ENCODE data around the gene PCDHGA2. TPM values are rescaled to one million over a fixed set of nuclear protein-coding genes. Genes with fewer than 3 reads are reported as not detected.
A peak's percentile ranks its signal among the peaks of the same experiment; 100 is the strongest.
"Not testable (repeated sequence)": the region's sequence is repeated elsewhere in the genome, so short reads cannot be mapped to it uniquely, and the experiment has no call there.

PCDHGA2 gene
- total RNA-seq, 2 experiments from 2014 or later, result not detected

DNA sequence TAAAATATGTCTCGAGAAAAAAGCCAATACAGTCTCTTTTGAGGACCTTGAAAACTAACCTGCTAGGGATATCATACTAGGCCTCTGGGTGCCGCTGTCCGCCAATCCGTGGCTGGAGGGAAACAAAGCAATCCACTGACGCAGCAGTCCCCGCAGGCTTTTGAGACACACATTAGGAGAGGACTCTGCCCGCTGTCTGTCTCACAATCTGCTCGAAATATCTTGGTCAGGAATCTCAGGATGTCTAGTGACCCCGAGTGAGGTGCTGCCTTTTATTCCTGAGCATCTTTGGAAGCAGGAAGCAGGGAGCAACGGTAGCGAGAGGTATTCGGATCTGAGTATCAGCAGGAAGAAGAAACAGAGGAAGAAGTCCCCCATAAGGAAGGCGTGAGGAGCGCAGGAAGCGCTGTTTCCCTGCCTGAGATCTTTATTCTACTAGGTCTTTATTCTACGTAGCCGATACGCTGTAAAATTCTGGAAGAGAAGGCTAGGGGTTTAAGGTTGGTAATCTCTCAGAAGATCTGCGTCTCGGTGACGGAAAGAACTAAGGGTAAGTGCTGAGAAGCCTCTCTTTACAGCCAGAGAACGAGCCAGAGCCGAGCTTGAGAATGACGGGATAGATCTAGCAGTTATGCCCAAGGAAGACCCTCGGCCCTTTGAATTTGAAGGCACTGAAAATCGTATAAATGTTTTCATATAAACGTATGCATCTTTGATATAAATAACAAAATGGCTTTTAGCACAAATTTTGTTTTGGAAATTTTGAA, 12.3 kb upstream of the PCDHGA2 start:
- Mint-ChIP-seq H3K27ac (no peak overlapping the region), H3K36me3 (ENCODE audit: low read depth) (peaks cover 9% of the 10 kb centered on the region), H3K4me1 (ENCODE audit: low read depth) (peaks cover 12% of the 10 kb centered on the region), H3K9me3 (ENCODE audit: insufficient read depth) (peaks cover 25% of the 10 kb centered on the region), H3K27me3 (ENCODE audit: low read depth) (peaks cover 18% of the 10 kb centered on the region), H3K4me3 (peak overlapping the region; percentile 80)
- ATAC-seq, result peak; percentile 93
- POLR2A ChIA-PET, result interaction anchor here (0.6 kb wide), 1 partner anchor 9 kb away, joined by 3 read pairs; no protein-coding TSS in a partner anchor
- DNase-seq, result peak; percentile 78
- CTCF ChIA-PET, result interaction anchor here (0.9 to 1.7 kb wide), 4 partner anchors 16 to 238 kb away, joined by 3 to 4 read pairs (median 4); partner anchors contain the start of gene PCDHGA4

DNA sequence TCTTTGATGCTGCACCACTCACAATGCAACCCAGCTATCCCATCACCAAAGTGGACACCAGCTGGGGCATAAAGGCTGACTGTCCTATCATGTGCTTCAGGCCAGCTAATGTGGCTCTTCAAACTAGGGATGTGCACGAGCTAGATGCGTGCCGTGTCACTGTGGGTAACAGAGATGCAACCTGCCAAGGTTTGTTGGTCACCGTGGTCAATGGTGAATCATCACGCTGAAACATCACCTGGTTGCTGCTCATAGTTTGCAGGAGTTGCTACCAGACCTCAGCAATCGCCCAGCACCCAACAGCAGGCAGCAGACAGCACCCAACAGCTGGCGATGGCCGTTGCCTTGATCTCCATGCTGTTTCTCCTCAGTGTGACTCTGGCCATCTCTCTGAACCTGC, 10.3 kb upstream of the PCDHGA2 start:
- peaks cover 5% of the 10 kb centered on the region for H3K4me1 Mint-ChIP-seq (ENCODE audit: low read depth)
- CTCF ChIA-PET, result interaction anchor here (1.3 to 3.4 kb wide), 2 partner anchors 7 to 10 kb away, joined by 6 to 29 read pairs; partner anchors contain the start of genes PCDHGA2 and TAF7
- POLR2A ChIA-PET, result interaction anchor here (2.3 kb wide), 1 partner anchor 8 kb away, joined by 14 read pairs; the partner anchor contains the start of gene TAF7
- H3K9me3 Mint-ChIP-seq (ENCODE audit: insufficient read depth), result peaks cover 15% of the 10 kb centered on the region
- no peak overlapping the region for H3K27ac Mint-ChIP-seq
- ATAC-seq (no peak), DNase-seq (no peak)
- no peak overlapping the region for H3K4me3 Mint-ChIP-seq
- peaks cover 23% of the 10 kb centered on the region for H3K27me3 Mint-ChIP-seq (ENCODE audit: low read depth)
- H3K36me3 Mint-ChIP-seq (ENCODE audit: low read depth), result peaks cover 5% of the 10 kb centered on the region

DNA sequence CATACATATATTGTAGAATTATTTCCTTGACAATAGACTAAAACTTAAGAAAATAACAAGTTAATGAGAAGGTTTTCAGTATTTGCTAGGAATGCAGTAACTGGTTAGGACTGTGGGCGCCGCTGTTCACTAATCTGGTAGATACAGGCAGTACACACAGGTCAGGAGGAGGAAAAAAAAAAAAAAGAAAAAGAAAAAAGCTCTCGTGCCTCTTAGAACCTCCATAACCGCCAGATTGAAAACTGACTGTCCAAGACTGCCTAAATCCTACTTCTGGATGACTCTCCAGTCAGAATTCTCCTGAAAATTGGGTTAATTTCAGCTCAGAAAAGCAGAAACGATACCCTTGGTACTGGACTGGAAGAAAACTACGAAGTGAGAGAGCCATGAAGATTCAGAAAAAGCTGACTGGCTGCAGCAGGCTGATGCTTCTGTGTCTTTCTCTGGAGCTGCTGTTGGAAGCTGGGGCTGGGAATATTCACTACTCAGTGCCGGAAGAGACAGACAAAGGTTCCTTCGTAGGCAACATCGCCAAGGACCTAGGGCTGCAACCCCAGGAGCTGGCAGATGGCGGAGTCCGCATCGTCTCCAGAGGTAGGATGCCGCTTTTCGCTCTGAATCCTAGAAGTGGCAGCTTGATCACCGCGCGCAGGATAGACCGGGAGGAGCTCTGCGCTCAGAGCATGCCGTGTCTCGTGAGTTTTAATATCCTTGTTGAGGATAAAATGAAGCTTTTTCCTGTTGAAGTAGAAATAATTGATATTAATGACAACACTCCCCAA, 8.1 kb upstream of the PCDHGA2 start, which contains the start of gene PCDHGA1:
Gene PCDHGA1 (plus strand): TSS at position 216 of the 782 bp plus-strand sequence.
- Mint-ChIP-seq H3K36me3 (ENCODE audit: low read depth) (peaks cover 7% of the 10 kb centered on the region), H3K4me1 (ENCODE audit: low read depth) (peaks cover 5% of the 10 kb centered on the region), H3K4me3 (no peak within 1 kb of the TSS), H3K27me3 (ENCODE audit: low read depth) (peaks cover 31% of the 10 kb centered on the region), H3K27ac (no peak within 1 kb of the TSS), H3K9me3 (ENCODE audit: insufficient read depth) (peaks cover 13% of the 10 kb centered on the region)
- ATAC-seq (no peak), DNase-seq (peak; percentile 43)
- ChIA-PET CTCF (interaction anchor here (0.8 to 3.4 kb wide), 11 partner anchors 10 to 238 kb away, joined by 3 to 29 read pairs (median 3); partner anchors contain the start of genes PCDHB9, PCDHGA10, PCDHGB3 and TAF7), POLR2A (interaction anchor here (0.8 to 2.3 kb wide), 3 partner anchors 10 kb away, joined by 3 to 14 read pairs (median 6); partner anchors contain the start of gene TAF7)

- Mint-ChIP-seq H3K9me3 (ENCODE audit: insufficient read depth) (peaks cover 13% of the 10 kb centered on the region), H3K27me3 (ENCODE audit: low read depth) (peaks cover 39% of the 10 kb centered on the region)
- ATAC-seq; H3K27ac Mint-ChIP-seq; H3K4me3 Mint-ChIP-seq; DNase-seq; POLR2A ChIA-PET; H3K36me3 Mint-ChIP-seq (ENCODE audit: low read depth); H3K4me1 Mint-ChIP-seq (ENCODE audit: low read depth): not testable (repeated sequence)
- CTCF ChIA-PET, result interaction anchor here (1.3 to 1.7 kb wide), 3 partner anchors 10 to 23 kb away, joined by 4 read pairs; partner anchors contain the start of gene TAF7
Measured at GRCh38 chr5:141332571-141332970, 6.0 kb upstream of the PCDHGA2 start.

GRCh38 chr5:141340781-141341354, 2.3 kb downstream of the PCDHGA2 start:
- H3K4me3 Mint-ChIP-seq; POLR2A ChIA-PET; H3K4me1 Mint-ChIP-seq (ENCODE audit: low read depth); DNase-seq; H3K27ac Mint-ChIP-seq; CTCF ChIA-PET; ATAC-seq: not testable (repeated sequence)
- Mint-ChIP-seq H3K36me3 (ENCODE audit: low read depth) (peaks cover 10% of the 10 kb centered on the region), H3K9me3 (ENCODE audit: insufficient read depth) (peaks cover 11% of the 10 kb centered on the region), H3K27me3 (ENCODE audit: low read depth) (peaks cover 33% of the 10 kb centered on the region)

DNA sequence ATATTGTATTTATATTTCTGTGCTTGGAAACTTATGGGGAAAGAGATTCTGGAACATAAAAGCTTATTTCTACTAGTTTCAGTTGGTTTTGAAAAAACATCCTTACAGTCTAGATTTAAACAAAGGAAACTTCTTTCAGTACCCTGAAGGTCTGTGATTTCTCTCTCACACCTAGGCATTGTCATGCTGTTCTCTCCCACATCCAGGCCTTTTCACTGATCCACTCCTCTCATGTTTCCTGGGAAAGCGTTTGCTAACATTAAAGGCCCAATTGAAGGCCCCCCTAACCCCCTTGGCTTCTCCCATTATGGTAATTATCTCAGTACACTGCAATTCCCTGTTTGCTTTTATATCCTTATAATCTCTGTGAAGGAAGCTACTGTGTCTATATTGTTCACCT, 4.2 kb downstream of the PCDHGA2 start:
- Mint-ChIP-seq H3K27me3 (ENCODE audit: low read depth) (peaks cover 22% of the 10 kb centered on the region), H3K4me1 (ENCODE audit: low read depth) (no peaks in the 10 kb centered on the region), H3K4me3 (no peak overlapping the region), H3K27ac (no peak overlapping the region), H3K36me3 (ENCODE audit: low read depth) (peaks cover 10% of the 10 kb centered on the region), H3K9me3 (ENCODE audit: insufficient read depth) (peaks cover 11% of the 10 kb centered on the region)
- POLR2A ChIA-PET, result no interaction called here
- CTCF ChIA-PET, result interaction anchor here (0.7 to 3.4 kb wide), 8 partner anchors 10 to 181 kb away, joined by 3 to 33 read pairs (median 4); partner anchors contain the start of genes PCDHGA5, PCDHGB5 and TAF7
- DNase-seq (no peak), ATAC-seq (no peak)

- H3K4me3 Mint-ChIP-seq, result peak within 1 kb of the TSS; percentile 55
- peaks cover 11% of the 10 kb centered on the region for H3K9me3 Mint-ChIP-seq (ENCODE audit: insufficient read depth)
- ATAC-seq, result no peak
- H3K27me3 Mint-ChIP-seq (ENCODE audit: low read depth), result peaks cover 17% of the 10 kb centered on the region
- ChIA-PET POLR2A (no interaction called here), CTCF (interaction anchor here (0.7 to 3.4 kb wide), 10 partner anchors 8 to 180 kb away, joined by 3 to 33 read pairs (median 4); partner anchors contain the start of genes PCDHGA12, PCDHGB2, PCDHGB3 and PCDHGB5)
- no peak within 1 kb of the TSS for H3K27ac Mint-ChIP-seq
- peak; percentile 47 for DNase-seq
- no peaks in the 10 kb centered on the region for H3K4me1 Mint-ChIP-seq (ENCODE audit: low read depth)
- H3K36me3 Mint-ChIP-seq (ENCODE audit: low read depth), result peaks cover 10% of the 10 kb centered on the region
Measured at GRCh38 chr5:141343242-141343952, 4.8 kb downstream of the PCDHGA2 start, which contains the start of gene PCDHGA3. PCDHGA3 (plus strand) TSS chr5:141343829; CDS start chr5:141344034, 205 bp downstream.

DNA sequence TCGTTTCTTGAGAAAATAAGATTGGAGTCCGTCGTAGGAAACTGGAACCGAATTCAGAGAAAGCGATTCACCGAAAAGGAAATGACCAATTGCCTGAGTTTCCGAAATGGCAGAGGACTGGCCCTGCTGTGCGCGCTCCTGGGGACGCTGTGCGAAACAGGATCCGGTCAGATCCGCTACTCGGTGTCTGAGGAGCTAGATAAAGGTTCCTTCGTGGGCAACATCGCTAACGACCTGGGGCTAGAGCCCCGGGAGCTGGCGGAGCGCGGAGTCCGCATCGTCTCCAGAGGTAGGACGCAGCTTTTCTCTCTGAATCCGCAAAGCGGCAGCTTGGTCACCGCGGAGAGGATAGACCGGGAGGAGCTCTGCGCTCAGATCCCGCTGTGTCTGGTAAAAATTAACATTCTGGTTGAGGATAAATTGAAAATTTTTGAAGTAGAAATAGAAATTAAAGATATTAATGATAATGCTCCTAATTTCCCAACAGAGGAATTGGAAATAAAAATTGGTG, 5.4 kb downstream of the PCDHGA2 start:
- POLR2A ChIA-PET, result no interaction called here
- peak overlapping the region; percentile 55 for H3K4me3 Mint-ChIP-seq
- no peak overlapping the region for H3K27ac Mint-ChIP-seq
- ATAC-seq, result no peak
- peaks cover 12% of the 10 kb centered on the region for H3K27me3 Mint-ChIP-seq (ENCODE audit: low read depth)
- CTCF ChIA-PET, result interaction anchor here (1.1 to 3.4 kb wide), 6 partner anchors 9 to 180 kb away, joined by 3 to 33 read pairs (median 6); partner anchors contain the start of genes PCDHGA12, PCDHGB2, PCDHGB3 and TAF7
- H3K9me3 Mint-ChIP-seq (ENCODE audit: insufficient read depth), result peaks cover 11% of the 10 kb centered on the region
- no peak for DNase-seq
- H3K36me3 Mint-ChIP-seq (ENCODE audit: low read depth), result peaks cover 10% of the 10 kb centered on the region
- H3K4me1 Mint-ChIP-seq (ENCODE audit: low read depth), result no peaks in the 10 kb centered on the region

DNA sequence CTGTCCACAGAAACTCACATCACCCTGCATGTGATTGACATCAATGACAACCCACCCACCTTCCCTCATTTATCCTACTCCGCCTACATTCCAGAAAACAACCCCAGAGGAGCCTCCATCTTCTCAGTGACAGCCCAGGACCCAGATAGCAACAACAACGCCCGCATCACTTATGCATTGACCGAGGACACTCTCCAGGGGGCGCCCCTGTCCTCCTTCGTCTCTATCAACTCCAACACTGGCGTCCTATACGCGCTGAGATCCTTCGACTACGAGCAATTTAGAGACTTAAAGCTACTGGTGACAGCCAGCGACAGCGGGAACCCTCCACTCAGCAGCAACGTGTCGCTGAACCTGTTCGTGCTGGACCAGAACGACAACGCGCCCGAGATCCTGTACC, 6.8 kb downstream of the PCDHGA2 start:
- DNase-seq (no peak), ATAC-seq (no peak)
- CTCF ChIA-PET, result interaction anchor here (2.2 to 3.4 kb wide), 2 partner anchors 25 to 26 kb away, joined by 6 to 33 read pairs; partner anchors contain the start of genes PCDHGB3 and TAF7
- Mint-ChIP-seq H3K4me3 (no peak overlapping the region), H3K27me3 (ENCODE audit: low read depth) (peaks cover 9% of the 10 kb centered on the region), H3K36me3 (ENCODE audit: low read depth) (peaks cover 8% of the 10 kb centered on the region), H3K9me3 (ENCODE audit: insufficient read depth) (peaks cover 7% of the 10 kb centered on the region), H3K27ac (no peak overlapping the region), H3K4me1 (ENCODE audit: low read depth) (no peaks in the 10 kb centered on the region)
- POLR2A ChIA-PET, result no interaction called here

DNA sequence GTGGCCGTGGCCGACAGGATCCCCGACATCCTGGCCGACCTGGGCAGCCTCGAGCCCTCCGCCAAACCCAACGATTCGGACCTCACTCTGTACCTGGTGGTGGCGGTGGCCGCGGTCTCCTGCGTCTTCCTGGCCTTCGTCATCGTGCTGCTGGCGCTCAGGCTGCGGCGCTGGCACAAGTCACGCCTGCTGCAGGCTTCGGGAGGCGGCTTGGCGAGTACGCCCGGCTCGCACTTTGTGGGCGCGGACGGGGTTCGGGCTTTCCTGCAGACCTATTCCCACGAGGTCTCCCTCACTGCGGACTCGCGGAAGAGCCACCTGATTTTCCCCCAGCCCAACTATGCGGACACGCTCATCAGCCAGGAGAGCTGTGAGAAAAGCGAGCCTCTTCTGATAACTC, 7.5 kb downstream of the PCDHGA2 start:
- POLR2A ChIA-PET; DNase-seq; H3K4me1 Mint-ChIP-seq (ENCODE audit: low read depth); H3K27ac Mint-ChIP-seq; H3K9me3 Mint-ChIP-seq (ENCODE audit: insufficient read depth); H3K4me3 Mint-ChIP-seq; ATAC-seq; H3K36me3 Mint-ChIP-seq (ENCODE audit: low read depth): not testable (repeated sequence)
- H3K27me3 Mint-ChIP-seq (ENCODE audit: low read depth), result peaks cover 15% of the 10 kb centered on the region
- CTCF ChIA-PET, result interaction anchor here (1.0 kb wide), 1 partner anchor 27 kb away, joined by 3 read pairs; no protein-coding TSS in a partner anchor

Data from activated CD8-positive, alpha-beta T cell treated with anti-CD3 and anti-CD28 coated beads, Interleukin-2, amount 10 ng/mL, durations not matched to agents 7 days and 5 days (primary cell).